HG03378 (cell line): Measurements from ENCODE around the gene LTN1.

Experiments
- ATAC-seq: cut with Tn5 transposase; IDR thresholded peaks from one replicate; pipeline ENCODE4 v1.9.1; 2021; ENCODE audit warnings: mild to moderate bottlenecking, moderate library complexity; ENCODE audit not compliant: unreplicated experiment

Gene LTN1

GRCh38 chr21:28928578-28929420 is 63.9 kb downstream of the LTN1 start:
- ATAC-seq: no peak

- ATAC-seq: no peak
Measured at GRCh38 chr21:28927130-28927529, 65.5 kb downstream of the LTN1 start.

GRCh38 chr21:28923439-28923975 is 69.2 kb downstream of the LTN1 start:
- no peak for ATAC-seq

DNA sequence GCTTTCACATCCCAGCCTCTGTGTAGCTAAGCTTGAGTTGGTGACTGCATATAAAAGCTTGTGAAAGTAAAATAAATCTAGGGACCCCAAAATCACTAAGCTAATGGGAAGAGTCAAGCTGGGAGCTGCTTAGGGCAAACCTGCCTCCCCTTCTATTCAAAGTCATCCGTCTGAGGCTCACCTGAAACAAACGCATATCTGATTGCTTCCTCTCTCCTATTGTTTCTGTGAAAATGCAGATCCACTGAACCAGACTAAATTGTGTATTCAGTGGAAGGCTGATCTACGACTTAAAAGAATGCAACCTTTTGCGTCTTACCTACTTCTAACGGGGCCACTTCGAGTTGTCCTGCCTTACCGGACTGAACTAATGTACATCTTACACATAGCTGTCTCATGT is 70.3 kb downstream of the LTN1 start:
- no peak for ATAC-seq

DNA sequence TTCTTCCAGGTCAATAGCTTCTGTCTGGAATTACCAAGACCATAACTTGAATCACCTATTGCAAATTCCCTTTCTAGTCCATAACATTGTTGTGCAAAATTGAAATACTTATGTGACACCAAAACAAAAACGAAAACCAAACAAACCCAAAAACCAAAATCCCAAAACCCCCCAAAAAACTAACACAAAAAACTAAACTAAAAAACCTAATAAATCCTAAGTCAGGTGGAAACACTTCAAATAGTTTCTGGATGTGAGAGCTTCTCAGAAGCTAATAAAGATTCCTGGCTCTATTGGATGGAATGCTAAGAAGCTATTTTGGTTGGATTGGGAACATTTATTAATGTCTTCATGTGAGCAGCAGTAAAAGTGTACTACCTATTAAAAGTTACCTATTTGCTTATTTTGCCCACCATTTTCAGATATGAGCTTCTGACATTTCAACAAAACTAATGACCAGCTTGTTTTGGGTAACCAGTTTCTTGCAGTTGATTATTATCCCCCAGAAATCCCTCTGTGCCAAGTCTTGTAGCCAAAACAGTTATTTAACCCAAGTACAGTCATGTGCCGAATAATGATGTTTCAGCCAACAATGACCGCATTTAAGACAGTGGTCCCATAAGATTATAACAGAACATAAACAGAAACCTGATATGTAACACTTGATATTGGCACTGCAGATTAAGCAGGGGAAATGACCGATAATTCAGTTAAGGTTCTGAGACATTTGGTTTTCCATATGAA is 76.4 kb downstream of the LTN1 start:
- ATAC-seq: no peak

DNA sequence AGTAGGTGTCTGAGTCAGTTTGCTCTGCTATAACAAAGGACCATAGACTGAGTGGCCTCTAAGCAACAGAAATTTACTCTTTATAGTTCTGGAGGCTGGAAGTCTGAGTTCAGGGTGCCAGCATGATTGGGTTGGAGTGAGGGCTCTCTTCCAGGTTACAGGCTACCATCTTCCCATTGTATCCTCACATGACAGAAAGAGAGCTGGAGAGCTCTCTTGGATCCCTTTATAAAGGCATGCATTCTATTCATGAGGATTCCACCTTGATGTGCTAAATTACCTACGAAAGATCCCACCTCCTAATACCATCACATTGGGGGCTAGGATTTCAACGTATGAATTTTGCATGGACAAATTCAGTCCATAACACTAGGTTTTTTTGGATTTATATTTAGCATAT is 79.6 kb downstream of the LTN1 start:
- no peak for ATAC-seq

- ATAC-seq: no peak
Measured at GRCh38 chr21:28910280-28910887, 82.3 kb downstream of the LTN1 start.

DNA sequence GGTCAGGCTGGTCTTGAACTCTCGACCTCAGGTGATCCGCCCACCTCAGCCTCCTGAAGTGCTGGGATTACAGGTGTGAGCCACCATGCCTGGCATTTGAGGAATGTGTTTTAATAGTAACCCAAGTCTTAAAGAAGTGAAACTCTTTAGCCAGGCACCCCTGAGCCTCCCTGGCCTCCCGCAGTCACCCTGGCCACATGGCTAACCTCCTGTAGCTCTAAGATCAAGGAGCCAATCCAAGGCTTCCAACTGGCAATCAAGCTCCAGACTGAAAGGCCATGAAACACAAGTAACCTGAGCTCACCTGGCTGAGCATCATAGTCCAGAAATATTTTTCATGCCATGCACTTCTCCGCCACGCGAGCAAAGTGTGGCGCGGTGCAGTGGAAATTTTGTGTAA is 84.3 kb downstream of the LTN1 start:
- no peak for ATAC-seq

DNA sequence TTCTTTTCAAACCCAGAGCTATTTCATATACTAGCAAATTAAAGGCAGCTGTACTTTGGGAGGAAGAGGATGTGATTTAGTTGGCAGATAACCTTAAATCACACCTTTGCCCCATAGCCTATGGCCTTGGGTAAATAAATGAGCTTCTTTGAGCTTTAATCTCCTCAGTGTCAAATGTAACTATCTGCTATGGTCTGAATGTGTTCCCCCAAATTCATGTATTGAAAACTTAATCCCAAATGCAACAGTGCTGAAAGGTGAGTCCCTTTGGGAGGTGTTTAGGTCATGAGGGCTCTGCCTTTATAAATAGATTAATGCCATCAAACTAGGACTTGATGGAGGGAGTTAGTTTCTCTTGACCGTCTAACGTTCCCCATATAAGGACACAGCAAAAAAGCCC is 85.8 kb downstream of the LTN1 start:
- no peak for ATAC-seq

GRCh38 chr21:28906236-28906635 is 86.4 kb downstream of the LTN1 start:
- ATAC-seq: no peak

DNA sequence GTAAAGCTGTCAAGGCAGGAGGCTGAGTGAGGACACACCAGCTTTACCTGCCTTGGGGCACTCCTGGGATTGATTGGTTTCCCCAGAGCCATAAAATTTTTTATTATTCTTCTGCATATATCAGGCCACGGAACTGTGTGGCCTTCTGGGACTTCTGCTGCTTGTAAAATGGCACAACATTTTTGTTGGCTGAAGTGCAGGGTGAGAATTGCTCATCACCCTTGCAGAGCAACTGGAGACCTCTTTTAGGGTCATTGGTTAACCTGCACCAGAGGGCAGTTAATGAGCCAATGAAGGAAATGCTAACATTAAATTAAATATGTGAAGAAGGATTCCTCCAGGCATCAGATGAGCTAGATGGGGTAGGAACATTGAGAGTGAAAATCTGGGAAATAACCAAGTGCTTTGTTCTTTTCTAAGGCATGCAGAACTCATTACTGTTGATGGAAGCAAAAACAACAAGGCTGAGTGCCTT is 87.7 kb downstream of the LTN1 start:
- no peak for ATAC-seq

DNA sequence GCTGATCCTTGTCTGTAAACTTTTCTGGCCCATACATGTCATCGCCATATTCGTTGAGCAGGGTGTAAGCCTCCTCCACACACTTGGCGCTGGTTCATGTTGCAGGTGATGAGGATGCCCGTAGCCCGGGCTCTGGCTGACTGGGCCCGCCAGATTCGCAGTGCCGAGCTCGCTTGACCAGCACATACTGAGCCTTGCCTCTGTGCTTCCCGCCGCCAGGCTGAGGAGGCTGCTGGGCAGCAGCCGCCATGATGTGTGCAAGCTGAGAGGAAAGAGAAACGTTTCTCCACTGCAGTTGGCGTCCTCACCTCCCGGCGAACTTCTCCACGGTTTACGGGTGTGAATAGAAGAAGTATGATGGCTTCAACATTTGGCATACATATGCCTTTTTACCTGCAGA is 89.2 kb downstream of the LTN1 start:
- no peak for ATAC-seq

DNA sequence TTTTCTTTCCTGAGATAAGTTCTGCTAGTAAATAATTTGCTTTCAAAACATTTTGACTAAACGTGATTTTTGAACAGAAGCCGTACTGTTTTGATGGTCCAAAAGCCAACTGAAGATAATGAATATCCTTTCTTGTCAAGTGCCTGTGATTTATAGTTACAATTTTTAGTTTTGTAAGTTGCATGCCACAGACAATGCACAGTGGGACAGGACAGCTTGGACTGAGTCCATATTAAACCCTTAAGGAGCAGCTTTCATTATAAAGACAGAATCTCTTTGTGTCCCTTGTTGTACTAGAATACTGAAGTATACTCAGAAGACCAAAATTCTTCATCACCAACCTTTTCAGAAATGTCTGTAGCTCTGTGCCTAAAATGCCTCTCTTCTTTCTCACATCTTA is 92.2 kb downstream of the LTN1 start:
- no peak for ATAC-seq

DNA sequence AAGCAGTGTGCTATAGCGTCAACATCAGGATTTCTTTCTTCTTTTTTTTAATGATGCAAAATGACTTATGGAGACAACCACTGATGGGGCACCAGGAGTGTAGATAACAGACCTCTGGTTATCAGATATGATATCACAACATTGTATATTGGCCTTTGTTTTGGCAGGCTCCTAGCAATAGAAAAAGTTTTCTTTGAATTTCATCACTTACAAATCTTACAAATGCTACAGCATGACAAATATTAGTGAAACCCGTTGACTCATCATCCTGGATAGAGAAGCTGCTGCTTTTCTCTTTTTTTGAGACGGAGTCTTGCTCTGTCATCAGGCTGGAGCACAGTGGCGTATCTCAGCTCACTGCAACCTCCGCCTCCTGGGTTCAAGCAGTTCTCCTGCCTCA is 92.9 kb downstream of the LTN1 start:
- ATAC-seq: no peak

- no peak for ATAC-seq
Measured at GRCh38 chr21:28899220-28899619, 93.5 kb downstream of the LTN1 start.

GRCh38 chr21:28893687-28894086 is 99.0 kb downstream of the LTN1 start:
- no peak for ATAC-seq

DNA sequence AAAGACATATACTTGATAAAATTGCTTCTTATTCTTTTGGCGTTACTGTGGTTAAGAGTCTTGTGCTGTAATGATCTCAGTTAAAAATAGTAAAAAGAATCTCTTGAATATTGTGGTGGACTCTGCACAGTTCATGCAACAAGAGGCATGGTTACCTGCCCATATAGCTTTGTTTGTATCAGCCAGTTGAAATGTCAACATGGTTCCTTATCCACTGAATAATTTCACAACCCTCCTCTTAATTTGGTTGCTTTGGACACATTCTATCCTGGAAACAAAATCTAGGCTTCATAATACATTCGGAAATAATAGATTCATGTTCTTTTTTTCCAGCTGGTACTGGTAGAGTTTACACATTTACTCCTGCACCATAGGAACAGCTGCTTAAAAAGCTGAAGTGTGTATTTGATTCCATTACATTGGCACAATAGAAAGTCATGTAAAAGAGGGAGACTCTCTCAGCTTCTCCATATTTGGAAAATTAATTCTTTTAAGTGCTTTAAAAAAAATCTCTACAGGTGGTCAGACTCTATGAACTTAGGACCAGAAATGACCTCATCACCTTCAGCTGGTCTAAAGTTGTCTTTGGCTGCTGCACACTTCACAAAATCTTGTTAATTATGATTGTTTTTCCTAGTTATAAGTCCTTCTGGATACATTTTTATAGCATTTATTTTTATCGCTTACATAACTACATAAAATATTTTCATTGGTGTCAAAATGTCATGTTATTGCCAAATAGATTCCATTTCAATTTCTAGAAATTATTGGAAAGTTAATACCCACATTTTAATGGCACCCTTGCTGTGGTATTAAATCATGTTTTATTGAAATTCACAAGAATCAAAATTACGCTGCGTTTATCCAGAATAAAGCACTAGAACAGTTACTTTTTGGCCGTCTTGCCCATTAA is 100.2 kb downstream of the LTN1 start:
- ATAC-seq: no peak

- ATAC-seq: no peak
Measured at GRCh38 chr21:28885853-28886177, 106.9 kb downstream of the LTN1 start.

DNA sequence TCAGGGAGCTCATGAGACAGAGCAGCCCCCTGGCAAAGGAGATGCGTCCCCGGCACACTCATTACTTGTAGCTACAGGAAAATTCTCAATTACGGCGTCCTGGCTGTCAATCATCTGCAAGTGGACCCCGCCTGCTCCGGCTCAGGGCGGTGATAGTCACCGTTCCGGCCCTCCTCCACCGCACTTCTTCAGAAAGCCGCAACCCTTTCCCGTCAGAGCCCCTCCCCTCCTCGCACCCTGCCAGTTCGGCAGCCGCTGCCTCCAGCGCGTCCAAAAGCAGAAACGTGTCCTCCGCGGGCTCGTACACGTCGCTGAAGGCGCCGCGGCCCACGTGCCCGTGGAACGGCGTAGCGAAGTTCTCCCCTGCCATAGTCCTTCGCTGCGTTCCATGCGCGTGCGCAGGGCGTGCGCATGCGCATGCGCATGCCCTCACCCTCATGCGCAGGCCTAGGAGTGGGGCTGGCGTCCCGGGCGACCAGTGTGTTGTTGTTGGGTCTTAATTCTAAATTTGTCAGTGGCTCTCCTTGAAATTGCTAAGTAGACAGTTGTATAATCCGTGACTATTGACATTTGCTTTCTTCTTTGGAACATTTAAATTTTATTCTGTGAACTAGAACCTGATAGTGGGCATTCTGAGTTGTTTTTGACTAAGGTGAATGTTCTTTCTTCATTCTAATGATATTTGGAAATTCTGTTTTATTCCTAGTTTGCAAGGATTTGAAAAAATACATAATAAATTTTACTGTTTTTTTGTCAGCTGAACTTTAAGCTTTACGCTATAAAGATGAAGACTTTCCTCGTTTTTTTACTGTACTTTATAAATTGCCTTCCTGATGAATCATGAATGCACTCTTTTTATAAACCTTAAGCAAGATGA is 107.5 kb downstream of the LTN1 start:
- peak; percentile 94 for ATAC-seq

DNA sequence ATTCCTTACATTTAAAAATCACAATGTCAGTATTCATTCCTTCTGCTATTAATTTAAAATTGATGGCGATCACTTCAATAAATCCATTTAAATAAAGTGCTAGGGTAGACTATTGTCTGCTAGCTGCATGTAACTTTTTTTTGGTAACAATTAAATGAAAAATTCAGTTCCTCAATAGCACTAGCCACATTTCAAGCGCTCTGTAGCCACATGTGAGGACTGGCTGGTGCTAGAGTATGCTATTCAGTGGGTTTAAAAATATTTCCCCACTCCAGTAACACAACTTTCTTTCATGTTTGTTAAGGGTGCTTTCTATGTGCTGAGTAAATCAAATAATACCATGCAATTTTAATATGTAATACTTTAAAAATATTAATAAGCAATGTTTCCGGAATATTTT is 108.2 kb downstream of the LTN1 start:
- ATAC-seq: peak; percentile 15
